Mesenchymal stem cell (in vitro differentiated cells and primary cell): ENCODE results near the gene PIF1.

Experiments
- DNase-seq: peaks from one replicate; pipeline ENCODE4 v3.0.0-alpha.2; 2013
- H2AFZ ChIP-seq: one replicate; pipeline ENCODE4 v1.6.1; 2013; ENCODE audit warnings: low read depth, mild to moderate bottlenecking, control low read depth, inconsistent platforms, low read length, moderate library complexity
- H2AK5ac ChIP-seq: 2 replicates; pipeline ENCODE4 v1.6.1; 2013; ENCODE audit warnings: low read length, moderate library complexity, mild to moderate bottlenecking, inconsistent platforms; ENCODE audit not compliant: severe bottlenecking
- H2BK120ac ChIP-seq: one replicate; pipeline ENCODE4 v1.6.1; 2013; ENCODE audit warnings: low read depth, mild to moderate bottlenecking, inconsistent platforms, low read length, moderate library complexity
- H2BK12ac ChIP-seq, 2 experiments: one replicate each; pipeline ENCODE4 v1.6.1; 2013; ENCODE audit warnings: inconsistent platforms in 2 of 2, low read length in 2 of 2, mild to moderate bottlenecking in 2 of 2, moderate library complexity in 2 of 2, control low read depth in 1 of 2
- H2BK15ac ChIP-seq: one replicate; pipeline ENCODE4 v1.6.1; 2013; ENCODE audit warnings: mild to moderate bottlenecking, low read depth, inconsistent platforms; ENCODE audit not compliant: poor library complexity, severe bottlenecking
- H2BK5ac ChIP-seq: 2 replicates; pipeline ENCODE4 v1.6.1; 2013; ENCODE audit warnings: low read depth, mild to moderate bottlenecking, low read length, control low read depth, inconsistent platforms; ENCODE audit not compliant: poor library complexity, severe bottlenecking
- H3K14ac ChIP-seq, 2 experiments: one replicate each; pipeline ENCODE4 v1.6.1; 2013; ENCODE audit warnings: inconsistent platforms in 2 of 2, low read length in 2 of 2, control low read depth in 1 of 2, mild to moderate bottlenecking in 1 of 2, moderate library complexity in 1 of 2
- H3K18ac ChIP-seq, 2 experiments: one replicate each; pipeline ENCODE4 v1.6.1; 2013; ENCODE audit warnings: inconsistent platforms in 2 of 2, low read length in 2 of 2, control low read depth in 1 of 2, low read depth in 1 of 2, mild to moderate bottlenecking in 1 of 2
- H3K23ac ChIP-seq, 2 experiments: one replicate each; pipeline ENCODE4 v1.6.1; 2013; ENCODE audit warnings: inconsistent platforms in 2 of 2, low read length in 2 of 2, mild to moderate bottlenecking in 2 of 2, moderate library complexity in 2 of 2, control low read depth in 1 of 2
- H3K27ac ChIP-seq: 2 replicates; pipeline ENCODE4 v1.5.1; 2013; ENCODE audit warnings: mild to moderate bottlenecking, moderate library complexity, low read length, control low read depth, inconsistent platforms; ENCODE audit not compliant: poor library complexity, severe bottlenecking
- H3K27me3 ChIP-seq, 2 experiments: 2 replicates each; pipeline versions ENCODE4 v1.6.1 to v1.7.0; 2013; ENCODE audit warnings: low read length in 2 of 2, mild to moderate bottlenecking in 2 of 2, moderate library complexity in 2 of 2, control low read depth in 1 of 2, inconsistent platforms in 1 of 2; ENCODE audit not compliant: control insufficient read depth in 1 of 2, insufficient read depth in 1 of 2
- H3K36me3 ChIP-seq, 2 experiments: 2 replicates each; pipeline versions ENCODE4 v1.6.1 to v1.7.0; 2013; ENCODE audit warnings: low read length in 2 of 2, control low read depth in 1 of 2, inconsistent platforms in 1 of 2, low read depth in 1 of 2, mild to moderate bottlenecking in 1 of 2; ENCODE audit not compliant: insufficient read depth in 2 of 2, control insufficient read depth in 1 of 2
- H3K4ac ChIP-seq, 2 experiments: one replicate each; pipeline ENCODE4 v1.6.1; 2013; ENCODE audit warnings: inconsistent platforms in 2 of 2, low read length in 2 of 2, mild to moderate bottlenecking in 2 of 2, moderate library complexity in 2 of 2, control low read depth in 1 of 2, low read depth in 1 of 2
- H3K4me1 ChIP-seq: 2 replicates; pipeline ENCODE4 v1.6.1; 2013; ENCODE audit warnings: low read depth, low read length, control low read depth; ENCODE audit not compliant: control insufficient read depth, insufficient read depth
- H3K4me2 ChIP-seq: 2 replicates; pipeline ENCODE4 v1.6.1; 2013; ENCODE audit warnings: low read length, mild to moderate bottlenecking, inconsistent platforms; ENCODE audit not compliant: poor library complexity, severe bottlenecking
- H3K4me3 ChIP-seq, 2 experiments: 2 replicates each; pipeline versions ENCODE4 v1.5.1 to v1.7.0; 2013; ENCODE audit warnings: low read length in 2 of 2, mild to moderate bottlenecking in 2 of 2, control low read depth in 1 of 2, low read depth in 1 of 2; ENCODE audit not compliant: insufficient read depth in 1 of 2
- H3K79me1 ChIP-seq: replicated peaks from 2 replicates; pipeline ENCODE4 v1.6.1; 2013; ENCODE audit warnings: mild to moderate bottlenecking, control low read depth, low read length, inconsistent platforms; ENCODE audit not compliant: poor library complexity, severe bottlenecking
- H3K9ac ChIP-seq: 2 replicates; pipeline ENCODE4 v1.7.0; 2013; ENCODE audit warnings: mild to moderate bottlenecking, low read length, moderate library complexity
- H3K9me3 ChIP-seq: 2 replicates; pipeline ENCODE4 v1.7.0; 2013; ENCODE audit warnings: mild to moderate bottlenecking, low read length; ENCODE audit not compliant: control insufficient read depth
- H4K8ac ChIP-seq: one replicate; pipeline ENCODE4 v1.6.1; 2013; ENCODE audit warnings: inconsistent platforms, mild to moderate bottlenecking, low read length, moderate library complexity
- H4K91ac ChIP-seq: one replicate; pipeline ENCODE4 v1.6.1; 2013; ENCODE audit warnings: mild to moderate bottlenecking, low read length, inconsistent platforms
- WGBS: methylation state at CpG from one replicate; pipeline ENCODE4 v1.1.7; 2013; ENCODE audit warnings: mixed read lengths; 5-methylcytosine and 5-hydroxymethylcytosine counted together

PIF1 gene

DNA sequence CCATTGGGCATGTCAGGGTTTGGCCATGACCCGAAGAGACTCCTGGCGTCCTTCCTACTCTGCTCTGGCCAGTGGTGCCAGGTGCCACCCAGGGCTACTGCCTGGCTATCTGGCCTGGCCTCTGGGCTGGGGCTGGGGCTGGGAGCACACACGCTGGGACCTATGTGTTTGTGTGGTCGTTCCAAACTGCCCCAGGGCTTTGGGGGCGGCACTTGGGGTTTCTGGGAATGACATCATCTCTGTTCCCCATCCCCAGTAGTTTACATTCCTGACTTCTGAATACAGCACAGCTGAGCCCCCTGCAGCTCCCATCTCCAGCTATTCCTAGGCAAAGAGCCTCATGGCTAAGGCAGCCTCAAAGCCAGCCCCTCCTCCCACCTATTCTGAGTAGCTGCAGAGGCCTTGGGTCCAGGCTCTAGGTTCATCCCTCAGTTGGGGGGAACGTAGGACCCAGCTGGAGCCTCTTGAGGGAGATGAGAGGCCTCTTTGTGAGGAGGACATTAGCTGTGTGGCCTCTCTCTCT is 40.6 kb upstream of the PIF1 start:
- H3K4me2 ChIP-seq: no peak overlapping the region
- H4K91ac ChIP-seq: no peak overlapping the region
- no peak overlapping the region for H3K14ac ChIP-seq
- no peak overlapping the region for H2BK5ac ChIP-seq
- no peaks in the 10 kb centered on the region for H3K9me3 ChIP-seq
- H3K4me1 ChIP-seq: peaks cover 45% of the 10 kb centered on the region
- no peak overlapping the region for H2BK12ac ChIP-seq
- no peak overlapping the region for H3K4me3 ChIP-seq
- H2BK120ac ChIP-seq: no peak overlapping the region
- H3K36me3 ChIP-seq: peaks cover 58 to 69% of the 10 kb centered on the region in 2 experiments
- no peak overlapping the region for H4K8ac ChIP-seq
- no peak overlapping the region for H3K4ac ChIP-seq
- peaks cover 14% of the 10 kb centered on the region for H3K79me1 ChIP-seq
- WGBS: 40% methylated on average over 5 of the region's 6 CpGs
- H3K27ac ChIP-seq: peak overlapping the region; percentile 65
- H3K27me3 ChIP-seq: no peaks in the 10 kb centered on the region
- H3K9ac ChIP-seq: peak overlapping the region; percentile 6
- peak overlapping the region; percentile 61 for H2AK5ac ChIP-seq
- no peak overlapping the region for H2AFZ ChIP-seq
- no peak overlapping the region for H3K23ac ChIP-seq
- peak overlapping the region in 1 of 2 experiments; percentile 54 for H3K18ac ChIP-seq
- DNase-seq: peak; percentile 89
- H2BK15ac ChIP-seq: no peak overlapping the region

DNA sequence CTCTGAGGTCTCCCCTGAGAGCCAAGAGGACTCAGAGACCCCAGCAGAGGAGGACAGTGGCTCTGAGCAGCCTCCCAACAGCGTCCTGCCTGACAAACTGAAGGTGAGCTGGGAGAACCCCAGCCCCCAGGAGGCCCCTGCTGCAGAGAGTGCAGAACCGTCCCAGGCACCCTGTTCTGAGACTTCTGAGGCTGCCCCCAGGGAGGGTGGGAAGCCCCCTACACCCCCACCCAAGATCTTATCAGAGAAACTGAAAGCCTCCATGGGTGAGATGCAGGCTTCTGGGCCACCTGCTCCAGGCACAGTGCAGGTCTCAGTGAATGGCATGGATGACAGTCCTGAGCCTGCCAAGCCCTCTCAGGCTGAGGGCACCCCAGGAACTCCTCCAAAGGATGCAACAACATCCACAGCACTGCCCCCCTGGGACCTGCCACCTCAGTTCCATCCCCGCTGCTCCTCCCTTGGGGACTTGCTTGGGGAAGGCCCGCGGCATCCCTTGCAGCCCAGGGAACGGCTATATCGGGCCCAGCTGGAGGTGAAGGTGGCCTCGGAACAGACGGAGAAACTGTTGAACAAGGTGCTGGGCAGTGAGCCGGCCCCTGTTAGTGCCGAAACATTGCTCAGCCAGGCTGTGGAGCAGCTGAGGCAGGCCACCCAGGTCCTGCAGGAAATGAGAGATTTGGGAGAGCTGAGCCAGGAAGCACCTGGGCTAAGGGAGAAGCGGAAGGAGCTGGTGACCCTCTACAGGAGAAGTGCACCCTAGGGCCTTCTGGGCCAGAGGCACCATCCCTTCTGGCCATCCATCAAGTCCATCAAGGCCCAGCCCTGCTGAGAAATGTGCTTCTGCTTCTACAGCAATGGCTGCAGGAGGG is 39.9 kb upstream of the PIF1 start:
- Histone ChIP-seq H2BK12ac (no peak overlapping the region), H3K4me2 (no peak overlapping the region), H3K79me1 (peaks cover 19% of the 10 kb centered on the region), H2BK5ac (no peak overlapping the region), H3K27ac (peak overlapping the region; percentile 65), H4K91ac (no peak overlapping the region), H3K9me3 (no peaks in the 10 kb centered on the region), H2BK120ac (no peak overlapping the region), H3K4me3 (no peak overlapping the region), H4K8ac (peak overlapping the region; percentile 57), H3K9ac (no peak overlapping the region), H3K27me3 (no peaks in the 10 kb centered on the region), H3K23ac (no peak overlapping the region), H3K14ac (no peak overlapping the region), H3K18ac (peak overlapping the region in 1 of 2 experiments; percentile 54), H3K36me3 (peaks cover 63 to 74% of the 10 kb centered on the region in 2 experiments), H2AK5ac (peak overlapping the region; percentile 56), H2AFZ (no peak overlapping the region), H2BK15ac (no peak overlapping the region), H3K4ac (peak overlapping the region in 1 of 2 experiments; percentile 9), H3K4me1 (peaks cover 45% of the 10 kb centered on the region)
- WGBS: 94% methylated on average over 12 of the region's 12 CpGs
- DNase-seq: no peak

DNA sequence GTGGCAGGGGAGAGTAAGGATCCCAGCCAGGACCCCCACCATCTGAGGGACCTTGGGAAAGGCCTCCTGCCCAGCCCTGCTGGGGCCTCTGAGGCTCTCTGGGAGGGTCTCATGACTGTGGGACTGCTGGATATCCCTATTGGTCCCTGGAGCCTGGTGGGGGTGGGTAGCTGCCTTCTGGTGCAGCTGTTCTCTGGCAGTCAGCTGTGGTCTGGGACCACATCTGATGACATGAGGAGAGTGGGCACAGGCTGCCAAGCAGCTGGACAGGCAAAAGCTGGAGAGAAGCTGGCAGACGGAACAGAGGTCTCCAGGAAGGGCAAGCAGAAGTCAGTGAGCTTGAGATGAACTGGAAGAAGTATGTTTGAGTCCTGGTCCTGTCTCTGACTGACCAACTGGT is 38.6 kb upstream of the PIF1 start:
- Histone ChIP-seq H3K79me1 (peaks cover 30% of the 10 kb centered on the region), H2BK5ac (no peak overlapping the region), H3K4me3 (no peak overlapping the region), H4K91ac (peak overlapping the region; percentile 43), H3K27ac (no peak overlapping the region), H3K14ac (no peak overlapping the region), H3K9ac (no peak overlapping the region), H3K36me3 (peaks cover 73 to 75% of the 10 kb centered on the region in 2 experiments), H3K23ac (peak overlapping the region in 1 of 2 experiments; percentile 27), H3K4me1 (peaks cover 58% of the 10 kb centered on the region), H3K4ac (no peak overlapping the region), H2BK12ac (no peak overlapping the region), H3K27me3 (no peaks in the 10 kb centered on the region), H3K9me3 (no peaks in the 10 kb centered on the region), H2BK15ac (no peak overlapping the region), H2BK120ac (no peak overlapping the region), H2AFZ (no peak overlapping the region), H3K18ac (no peak overlapping the region), H3K4me2 (no peak overlapping the region), H2AK5ac (no peak overlapping the region), H4K8ac (no peak overlapping the region)
- WGBS: 78% methylated on average over 1 of the region's 1 CpG
- peak; percentile 41 for DNase-seq

DNA sequence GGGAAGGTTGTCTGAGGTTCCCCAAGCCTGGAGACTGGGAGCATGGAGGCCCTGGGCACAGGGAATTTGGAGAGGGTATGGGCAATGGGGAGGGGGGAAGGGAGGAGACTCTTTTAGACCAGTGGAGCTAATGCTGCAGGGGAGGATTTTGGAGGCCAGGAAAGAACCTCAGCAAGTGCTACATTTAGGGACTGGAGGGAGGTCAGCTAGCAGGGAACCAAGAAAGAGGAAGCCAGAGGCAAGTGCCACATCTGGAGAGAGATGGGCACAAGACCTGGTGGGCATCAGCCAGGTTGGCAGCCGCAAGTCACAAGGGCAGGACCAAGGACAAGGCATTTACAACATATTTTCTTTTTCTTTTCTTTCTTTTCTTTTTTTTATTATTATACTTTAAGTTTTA is 37.0 kb upstream of the PIF1 start:
- Histone ChIP-seq H3K23ac (no peak overlapping the region), H4K91ac (no peak overlapping the region), H3K9me3 (no peaks in the 10 kb centered on the region), H3K18ac (no peak overlapping the region), H3K27me3 (no peaks in the 10 kb centered on the region), H3K14ac (no peak overlapping the region), H2BK15ac (no peak overlapping the region), H2BK120ac (no peak overlapping the region), H3K4me3 (no peak overlapping the region), H2AFZ (no peak overlapping the region), H3K79me1 (peaks cover 40% of the 10 kb centered on the region), H4K8ac (no peak overlapping the region), H3K4me1 (peaks cover 63% of the 10 kb centered on the region), H3K27ac (no peak overlapping the region), H3K4me2 (no peak overlapping the region), H2AK5ac (no peak overlapping the region), H2BK5ac (no peak overlapping the region), H3K36me3 (peaks cover 71 to 81% of the 10 kb centered on the region in 2 experiments), H2BK12ac (no peak overlapping the region), H3K4ac (no peak overlapping the region), H3K9ac (no peak overlapping the region)
- DNase-seq: no peak
- WGBS: no CpG with 5 or more reads among the region's 1 CpG
